ENCODE data around the gene MEA1.

DNA sequence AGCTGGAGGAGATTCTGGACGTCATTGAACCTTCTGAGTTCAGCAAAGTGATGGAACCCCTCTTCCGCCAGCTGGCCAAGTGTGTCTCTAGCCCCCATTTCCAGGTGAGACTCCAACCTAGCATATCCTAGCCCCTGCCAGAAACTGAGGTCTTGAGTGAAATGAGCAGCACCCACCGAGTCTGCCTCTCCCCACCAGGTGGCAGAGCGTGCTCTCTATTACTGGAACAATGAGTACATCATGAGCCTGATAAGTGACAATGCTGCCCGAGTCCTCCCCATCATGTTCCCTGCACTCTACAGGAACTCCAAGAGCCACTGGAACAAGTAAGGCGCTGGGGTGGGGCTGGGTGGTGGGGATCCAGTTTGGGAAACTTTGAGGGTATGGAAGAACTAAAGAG, 4.6 kb downstream of the MEA1 start:
- TF ChIP-seq POLR2A (IDR thresholded peaks at IDR 0.05; ENCODE audit: low read depth, low read length) (no peak), POLR2AphosphoS5 (IDR thresholded peaks at IDR 0.05; ENCODE audit: low read depth, low read length) (no peak), TAF1 (IDR thresholded peaks at IDR 0.05; ENCODE audit: low read depth, low read length) (no peak), SPI1 (IDR thresholded peaks at IDR 0.05; ENCODE audit: low read depth, low read length) (no peak)
